Epithelial cell of esophagus (primary cell): ENCODE results near the gene ZNF445.
A peak's percentile ranks its signal among the peaks of the same experiment; 100 is the strongest.
"Not testable (repeated sequence)": the region's sequence is repeated elsewhere in the genome, so short reads cannot be mapped to it uniquely, and the experiment has no call there.

Source experiments
- DNase-seq: peaks from one replicate; pipeline ENCODE4 v3.0.0; 2010; ENCODE audit warnings: low read depth
- H3K4me3 ChIP-seq: 2 replicates; pipeline ENCODE4 v1.5.1; 2011; ENCODE audit warnings: mild to moderate bottlenecking, low read length, control low read depth
- CTCF ChIP-seq: IDR thresholded peaks from 2 replicates; pipeline ENCODE4 v1.5.1; 2011; ENCODE audit warnings: low read depth, mild to moderate bottlenecking, low read length, control low read depth, inconsistent platforms; ENCODE audit not compliant: insufficient read depth; ENCODE audit errors: missing control alignments

Gene ZNF445

DNA sequence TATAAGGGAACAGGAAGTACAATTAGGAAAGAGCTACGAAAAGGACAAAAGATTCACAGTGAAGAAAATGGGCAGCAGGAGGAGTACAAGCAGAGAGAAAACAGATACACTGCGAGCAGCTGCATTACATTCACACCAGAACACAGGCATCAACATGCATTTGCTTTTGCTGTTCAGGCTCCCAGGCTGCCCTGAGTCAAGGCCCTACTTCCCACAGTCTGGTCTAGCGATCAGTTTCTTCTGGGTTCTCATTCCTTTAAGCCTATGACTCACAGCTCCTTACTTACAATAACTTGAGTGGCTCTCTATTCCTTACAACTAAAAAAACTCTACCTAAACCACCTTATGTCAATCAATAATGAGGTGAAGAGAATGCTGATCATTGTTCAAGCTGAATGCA is 24.5 kb upstream of the ZNF445 start:
- no peak for TF ChIP-seq CTCF
- no peak overlapping the region for H3K4me3 ChIP-seq
- DNase-seq = peak; percentile 60

DNA sequence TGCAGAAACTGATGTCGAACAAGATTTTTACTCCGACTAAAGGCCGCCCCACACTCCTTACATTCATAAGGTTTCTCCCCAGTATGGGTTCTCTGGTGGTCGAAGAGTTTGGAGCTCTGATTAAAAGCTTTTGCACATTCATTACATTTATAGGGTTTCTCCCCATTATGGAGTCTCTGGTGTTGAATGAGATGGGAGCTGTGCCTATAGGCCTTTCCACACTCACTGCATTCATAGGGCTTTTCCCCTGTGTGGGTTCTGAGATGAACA is 22.4 kb upstream of the ZNF445 start:
- not testable (repeated sequence) for H3K4me3 ChIP-seq, DNase-seq

DNA sequence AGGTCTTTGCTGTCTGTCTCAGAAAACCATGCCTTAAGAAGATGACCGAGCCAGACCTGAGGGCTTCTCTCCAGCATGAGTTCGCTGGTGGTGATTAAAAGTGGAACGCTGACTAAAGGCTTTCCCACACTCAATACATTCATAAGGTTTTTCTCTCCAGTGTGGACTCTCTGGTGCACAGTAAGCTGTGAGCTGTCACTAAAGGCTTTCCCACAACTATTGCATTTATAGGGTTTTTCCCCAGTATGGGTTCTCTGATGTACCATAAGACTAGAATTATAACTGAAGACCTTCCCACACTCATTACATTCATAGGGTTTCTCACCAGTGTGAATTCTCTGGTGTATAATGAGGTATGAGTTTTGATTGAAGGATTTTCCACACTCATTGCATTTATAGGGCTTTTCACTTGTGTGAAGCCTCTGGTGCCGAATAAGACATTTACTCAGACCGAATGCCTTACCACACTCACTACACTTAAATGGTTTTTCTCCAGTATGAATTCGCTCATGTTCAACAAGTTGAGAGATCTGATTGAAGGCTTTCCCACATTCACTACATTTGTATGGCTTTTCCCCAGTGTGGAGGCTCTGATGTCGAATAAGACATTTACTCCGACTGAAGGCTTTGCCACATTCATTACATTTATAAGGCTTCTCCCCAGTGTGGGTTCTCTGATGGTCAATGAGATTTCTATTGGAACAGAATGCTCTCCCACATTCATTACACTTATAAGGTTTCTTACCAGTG is 21.9 kb upstream of the ZNF445 start:
- DNase-seq = no peak
- no peak for TF ChIP-seq CTCF
- H3K4me3 ChIP-seq = no peak overlapping the region

GRCh38 chr3:44495636-44496415 is 18.4 kb upstream of the ZNF445 start:
- DNase-seq = no peak
- no peak overlapping the region for H3K4me3 ChIP-seq
- TF ChIP-seq CTCF = no peak

DNA sequence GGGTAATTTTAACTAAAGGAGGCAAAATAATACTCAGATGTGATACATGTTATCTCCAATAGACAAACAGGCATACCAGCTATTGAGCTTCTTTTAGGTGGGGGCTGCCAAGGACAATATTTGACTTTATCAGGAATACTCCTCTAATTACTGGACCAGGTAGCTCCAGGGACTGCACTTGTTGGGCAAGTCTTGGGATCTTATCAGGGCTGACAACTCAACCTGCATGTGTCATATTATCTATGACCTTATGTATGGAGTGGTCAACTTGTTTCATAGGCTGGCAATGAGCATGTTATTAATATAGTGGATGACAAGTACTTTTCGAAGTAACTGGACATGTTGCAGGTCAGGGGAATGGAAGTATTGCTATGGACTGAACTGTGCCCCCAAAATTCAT is 15.0 kb upstream of the ZNF445 start:
- DNase-seq = no peak
- H3K4me3 ChIP-seq = no peak overlapping the region
- no peak for TF ChIP-seq CTCF

DNA sequence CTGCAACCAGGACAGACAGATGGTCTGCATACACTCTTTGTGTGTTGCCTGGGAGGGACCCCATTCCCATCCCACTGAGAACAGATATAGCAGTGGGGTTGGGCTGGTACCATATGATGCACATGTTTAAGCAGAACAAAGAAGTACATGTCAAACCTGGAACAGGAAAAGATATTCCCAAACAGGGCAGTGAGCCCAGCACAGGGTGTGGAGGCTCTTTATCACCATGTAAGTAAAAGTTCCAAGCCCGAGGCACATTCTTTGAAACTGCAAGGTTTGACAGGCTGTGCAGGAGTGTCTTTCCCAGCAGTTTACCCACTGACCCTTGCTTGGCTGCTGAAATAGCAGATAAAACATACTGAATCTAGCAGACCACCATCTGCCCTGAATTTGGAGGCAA is 5.3 kb upstream of the ZNF445 start:
- peak; percentile 57 for DNase-seq
- no peak overlapping the region for H3K4me3 ChIP-seq
- no peak for TF ChIP-seq CTCF

GRCh38 chr3:44478606-44479094 is 1.2 kb upstream of the ZNF445 start:
- no peak for DNase-seq
- TF ChIP-seq CTCF = no peak
- H3K4me3 ChIP-seq = no peak overlapping the region
